H7 (cell line): ENCODE measurements around the gene UQCRHL. TPM values are rescaled to one million over a fixed set of nuclear protein-coding genes. Genes with fewer than 3 reads are reported as not detected.

ENCODE experiments used
- DNase-seq: peaks from one replicate; pipeline ENCODE4 v3.0.0; 2012
- H3K27me3 ChIP-seq: 2 replicates; pipeline ENCODE4 v1.6.0; 2011; ENCODE audit warnings: mild to moderate bottlenecking, low read length; ENCODE audit not compliant: control insufficient read depth, insufficient read depth
- H3K36me3 ChIP-seq: replicated peaks from 2 replicates; pipeline ENCODE4 v1.5.1; 2011; ENCODE audit warnings: low read length; ENCODE audit not compliant: control insufficient read depth, insufficient read depth
- H3K4me3 ChIP-seq: 2 replicates; pipeline ENCODE4 v1.5.1; 2011; ENCODE audit warnings: low read depth, mild to moderate bottlenecking, control low read depth, low read length, moderate library complexity; ENCODE audit not compliant: insufficient read depth
- total RNA-seq: library from RNA; depleted of rRNA; stranded (reverse); fragments of >200 nt; shearing (Covaris generic); gene quantifications from 2 replicates; pipeline ENCODE4 v1.2.3, GENCODE V29; 2014

Gene UQCRHL
- total RNA-seq, 1 experiment from 2014 or later: 9.3 TPM

DNA sequence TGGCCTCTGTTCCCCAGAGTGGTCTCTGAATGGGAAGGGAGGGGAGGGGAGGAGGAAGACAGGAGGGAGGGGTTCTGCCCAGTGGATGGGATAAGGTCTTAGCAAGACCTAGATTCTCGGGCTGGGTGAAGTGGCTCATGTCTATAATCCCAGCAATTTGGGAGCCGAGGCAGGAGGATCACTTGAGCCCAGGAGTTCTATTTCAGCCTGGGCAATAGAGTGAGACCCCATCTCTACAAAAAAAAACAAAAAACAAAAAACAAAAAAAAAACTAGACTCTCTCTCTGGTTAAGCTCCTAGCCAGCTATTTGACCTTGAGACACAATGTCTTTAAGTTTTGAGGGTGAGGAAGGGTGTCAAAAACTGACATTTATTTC is 11.4 kb downstream of the UQCRHL start:
- no peak overlapping the region for H3K4me3 ChIP-seq
- no peak for DNase-seq

DNA sequence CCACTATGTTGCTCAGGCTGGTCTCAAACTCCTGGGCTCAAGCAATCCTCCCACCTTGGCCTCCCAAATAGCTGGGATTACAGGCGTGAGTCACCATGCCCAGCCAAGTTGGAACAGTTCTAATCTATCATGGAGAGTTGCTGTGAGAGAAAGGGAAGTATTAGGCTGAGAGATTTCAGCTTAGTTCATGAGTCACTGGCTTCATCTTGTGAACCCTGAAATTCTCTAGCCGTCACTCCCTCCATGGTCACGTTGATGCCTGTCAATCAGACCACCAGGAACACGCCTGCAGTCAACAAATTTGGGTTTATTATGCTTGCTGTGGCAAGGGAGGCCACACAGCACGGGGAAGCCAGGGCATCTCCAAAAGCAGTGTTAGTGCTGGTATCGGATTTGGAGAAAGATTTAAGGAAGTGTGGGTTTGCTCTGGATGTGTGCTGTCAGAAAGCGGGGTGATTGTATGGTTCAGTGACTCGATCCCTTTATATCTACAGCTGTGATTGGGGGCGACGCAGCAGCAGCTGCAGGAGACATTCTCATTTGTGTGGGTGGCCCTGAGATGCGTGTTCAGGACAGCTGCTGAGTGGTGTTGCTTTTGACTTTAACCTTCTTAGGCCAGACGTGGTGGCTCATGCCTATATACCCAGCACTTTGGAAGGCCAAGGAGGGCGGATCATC is 18.7 kb downstream of the UQCRHL start:
- H3K36me3 ChIP-seq: peaks cover 7% of the 10 kb centered on the region
- peak; percentile 13 for DNase-seq

More for the DNA sequence above, 11.4 kb downstream of the UQCRHL start:
- H3K27me3 ChIP-seq: no peaks in the 10 kb centered on the region
- H3K36me3 ChIP-seq: no peaks in the 10 kb centered on the region

DNA sequence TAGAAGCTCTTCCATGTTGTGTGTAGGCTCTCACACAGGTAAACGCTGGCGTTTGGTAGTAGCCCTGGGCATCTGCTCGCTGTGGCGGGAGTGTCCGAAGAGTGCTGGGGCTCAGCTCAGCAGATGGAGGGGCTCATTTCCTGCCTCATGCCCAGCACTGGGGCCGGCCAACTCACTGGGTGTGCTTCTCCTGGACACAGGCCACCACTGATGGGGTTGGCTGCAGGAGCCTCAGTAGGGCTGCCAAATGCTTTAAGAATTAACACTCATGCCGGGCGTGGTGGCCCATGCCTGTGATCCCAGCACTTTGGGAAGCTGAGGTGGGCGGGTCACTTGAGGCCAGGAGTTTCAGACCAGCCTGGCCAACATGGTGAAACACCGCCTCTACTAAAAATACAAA is 20.9 kb downstream of the UQCRHL start:
- Histone ChIP-seq H3K27me3 (no peaks in the 10 kb centered on the region), H3K36me3 (peaks cover 9% of the 10 kb centered on the region), H3K4me3 (no peak overlapping the region)
- peak; percentile 12 for DNase-seq

More for the DNA sequence above, 18.7 kb downstream of the UQCRHL start:
- Histone ChIP-seq H3K27me3 (no peaks in the 10 kb centered on the region), H3K4me3 (no peak overlapping the region)

DNA sequence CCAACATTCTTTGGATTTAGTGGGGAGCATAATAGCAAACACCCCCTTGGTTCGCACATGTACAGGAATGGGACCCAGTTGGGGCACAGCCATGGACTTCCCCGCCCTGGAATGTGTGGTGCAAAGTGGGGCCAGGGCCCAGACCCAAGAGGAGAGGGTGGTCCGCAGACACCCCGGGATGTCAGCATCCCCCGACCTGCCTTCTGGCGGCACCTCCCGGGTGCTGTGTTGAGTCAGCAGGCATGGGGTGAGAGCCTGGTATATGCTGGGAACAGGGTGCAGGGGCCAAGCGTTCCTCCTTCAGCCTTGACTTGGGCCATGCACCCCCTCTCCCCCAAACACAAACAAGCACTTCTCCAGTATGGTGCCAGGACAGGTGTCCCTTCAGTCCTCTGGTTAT is 21.8 kb downstream of the UQCRHL start:
- peak; percentile 37 for DNase-seq
- Histone ChIP-seq H3K36me3 (peaks cover 13% of the 10 kb centered on the region), H3K27me3 (no peaks in the 10 kb centered on the region), H3K4me3 (no peak overlapping the region)

DNA sequence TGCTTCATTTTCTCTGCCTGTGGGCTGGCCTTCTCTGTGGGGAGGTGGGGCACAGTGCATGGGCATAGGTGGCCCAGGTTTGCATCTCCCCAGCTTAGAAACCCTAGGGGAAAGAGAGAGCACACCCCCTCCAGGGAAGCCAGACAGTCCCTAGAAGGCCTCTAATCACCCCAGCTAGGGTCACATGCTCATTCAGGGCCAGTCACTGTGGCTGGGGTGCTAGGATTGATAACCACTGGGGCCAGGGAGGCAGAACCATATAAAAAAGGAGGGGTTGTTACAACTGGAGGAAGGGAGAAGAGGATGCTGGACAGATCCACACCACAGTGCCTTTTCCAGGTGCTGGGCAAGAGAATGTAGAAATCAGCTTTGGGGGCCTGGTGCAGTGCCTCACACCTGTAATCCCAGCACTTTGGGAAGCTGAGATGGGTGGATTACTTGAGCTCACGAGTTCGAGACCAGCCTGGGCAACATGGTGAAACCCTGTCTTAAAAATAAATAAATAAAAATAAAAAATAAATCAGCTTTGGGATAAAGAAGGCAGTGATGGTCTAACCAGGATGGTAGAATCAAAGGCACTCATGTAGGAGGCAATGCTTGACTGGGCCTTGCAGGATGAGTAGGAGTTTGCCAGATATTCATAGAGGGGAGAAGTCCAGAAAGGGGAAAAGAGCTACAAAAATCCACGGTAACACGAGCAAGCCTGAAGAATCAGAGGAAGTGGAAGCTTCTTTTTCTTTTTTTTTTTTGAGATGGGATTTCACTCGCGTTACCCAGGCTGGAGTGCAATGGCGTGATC is 29.3 kb downstream of the UQCRHL start:
- no peaks in the 10 kb centered on the region for H3K27me3 ChIP-seq

DNA sequence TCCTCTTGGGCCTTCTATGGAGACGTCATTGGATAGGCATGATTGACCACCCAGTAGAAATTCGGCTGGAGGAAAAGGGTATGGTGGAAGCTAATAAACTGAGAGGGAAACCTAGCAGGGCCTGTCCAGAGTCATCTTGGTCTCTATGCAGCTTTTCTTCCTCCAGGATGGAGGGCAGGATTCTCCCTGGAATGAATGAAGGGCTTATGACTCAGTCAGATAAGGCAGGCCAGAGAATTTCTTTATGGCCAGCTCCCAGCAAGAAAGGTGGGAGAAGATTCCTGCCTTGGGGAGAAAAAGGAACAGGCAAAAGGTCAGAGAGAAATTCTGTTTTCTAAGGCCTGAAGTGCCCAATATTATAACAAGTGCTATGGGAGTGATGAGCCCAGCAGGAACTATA is 31.7 kb downstream of the UQCRHL start:
- Histone ChIP-seq H3K4me3 (no peak overlapping the region), H3K27me3 (no peaks in the 10 kb centered on the region), H3K36me3 (peaks cover 55% of the 10 kb centered on the region)
- DNase-seq: no peak

More for the DNA sequence above, 29.3 kb downstream of the UQCRHL start:
- H3K36me3 ChIP-seq: peaks cover 47% of the 10 kb centered on the region
- no peak for DNase-seq
- H3K4me3 ChIP-seq: no peak overlapping the region

DNA sequence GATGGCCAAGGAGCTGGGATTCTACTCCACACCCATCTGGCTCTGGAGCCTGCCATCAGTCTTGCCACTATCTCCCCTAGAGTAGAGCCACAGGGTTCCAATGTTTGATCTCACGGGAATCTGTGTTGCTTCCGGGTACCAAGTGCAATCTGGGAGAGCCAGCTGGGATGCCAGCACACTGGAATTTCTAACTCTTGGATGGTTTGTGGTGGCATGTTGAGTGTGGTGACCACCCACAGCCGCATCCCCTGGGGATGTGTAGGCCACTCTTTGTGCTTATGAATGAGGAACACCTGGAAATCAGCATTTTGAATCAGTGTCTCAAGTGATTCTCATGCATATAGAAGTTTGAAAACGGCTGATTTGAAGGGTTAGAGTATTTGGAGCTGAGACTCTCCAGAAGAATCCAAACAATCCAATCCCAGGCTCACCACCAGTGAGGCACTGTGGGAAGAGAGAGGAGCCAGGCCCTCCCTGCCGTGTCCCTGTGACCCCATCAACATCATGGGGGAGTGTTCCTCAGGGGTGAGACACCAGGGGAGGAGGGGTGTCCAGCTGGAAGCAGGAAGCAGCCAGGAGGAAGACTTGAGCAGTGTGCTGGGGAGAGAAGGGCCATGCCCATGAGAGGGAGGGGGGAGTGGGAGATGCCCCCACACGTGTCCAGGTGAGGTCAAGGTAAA is 35.5 kb downstream of the UQCRHL start:
- H3K36me3 ChIP-seq: peaks cover 53% of the 10 kb centered on the region
- H3K4me3 ChIP-seq: no peak overlapping the region
- no peak for DNase-seq
- no peaks in the 10 kb centered on the region for H3K27me3 ChIP-seq

DNA sequence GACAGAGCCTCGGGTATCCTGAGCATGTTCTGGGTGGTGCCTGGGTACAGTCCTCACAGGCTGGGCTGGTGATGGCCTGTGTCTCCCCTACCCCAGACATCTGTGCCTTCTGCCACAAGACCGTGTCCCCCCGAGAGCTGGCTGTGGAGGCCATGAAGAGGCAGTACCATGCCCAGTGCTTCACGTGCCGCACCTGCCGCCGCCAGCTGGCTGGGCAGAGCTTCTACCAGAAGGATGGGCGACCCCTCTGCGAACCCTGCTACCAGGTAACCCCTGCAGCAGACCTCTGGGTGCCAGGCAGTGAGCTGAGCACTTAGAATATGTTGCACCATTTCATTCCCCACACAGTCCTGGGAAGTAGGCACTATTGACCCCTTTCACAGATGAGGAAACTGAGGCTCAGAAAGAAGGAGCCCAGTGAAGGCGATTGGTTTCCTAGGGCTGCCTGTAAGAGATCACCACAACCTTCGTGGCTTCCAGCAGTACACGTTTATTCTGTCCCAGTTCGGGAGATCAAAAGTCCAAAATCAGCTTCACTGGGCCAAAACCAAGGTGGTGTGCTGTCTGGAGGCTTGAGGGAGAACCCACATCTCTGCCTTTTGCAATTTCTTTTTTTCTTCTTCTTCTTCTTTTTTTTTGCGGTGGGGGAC is 37.0 kb downstream of the UQCRHL start:
- DNase-seq: no peak
- Histone ChIP-seq H3K4me3 (no peak overlapping the region), H3K27me3 (no peaks in the 10 kb centered on the region), H3K36me3 (peaks cover 54% of the 10 kb centered on the region)

DNA sequence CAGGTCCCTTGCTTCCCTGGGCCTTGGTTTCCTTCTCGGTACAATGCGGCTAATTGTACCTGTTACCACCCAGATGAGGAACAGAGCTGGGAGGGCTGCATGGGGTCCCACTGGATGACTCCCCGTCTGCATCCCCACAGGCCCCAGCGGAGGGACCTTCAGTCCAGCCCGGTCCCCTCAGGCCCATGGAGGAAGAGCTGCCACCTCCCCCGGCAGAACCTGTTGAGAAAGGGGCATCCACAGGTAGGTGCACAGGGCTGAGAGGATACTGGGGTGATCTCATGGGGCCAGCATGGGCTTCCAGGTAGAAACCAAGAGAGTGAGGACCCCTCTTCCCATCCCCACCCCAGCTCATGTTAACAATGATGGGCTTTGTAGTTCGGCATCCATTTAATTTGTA is 39.1 kb downstream of the UQCRHL start:
- H3K27me3 ChIP-seq: no peaks in the 10 kb centered on the region
- no peak for DNase-seq
- peaks cover 56% of the 10 kb centered on the region for H3K36me3 ChIP-seq
- no peak overlapping the region for H3K4me3 ChIP-seq

DNA sequence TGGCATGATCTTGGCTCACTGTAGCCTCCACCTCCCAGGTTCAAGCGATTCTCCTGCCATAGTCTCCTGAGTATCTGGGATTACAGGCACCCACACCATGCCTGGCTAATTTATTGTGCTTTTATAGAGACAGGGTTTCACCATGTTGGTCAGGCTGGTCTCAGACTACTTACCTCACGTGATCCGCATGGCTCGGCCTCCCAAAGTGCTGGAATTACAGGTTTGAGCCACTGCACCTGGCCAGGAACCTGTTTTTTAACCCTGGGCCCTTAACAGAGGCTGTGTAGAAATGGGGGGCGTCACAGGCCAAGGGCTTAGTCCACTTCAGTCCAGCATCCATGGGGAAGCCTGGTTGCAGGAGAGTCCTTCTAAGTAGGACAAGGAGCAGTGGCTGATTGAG is 39.5 kb downstream of the UQCRHL start:
- H3K4me3 ChIP-seq: no peak overlapping the region
- no peaks in the 10 kb centered on the region for H3K27me3 ChIP-seq
- DNase-seq: no peak
- H3K36me3 ChIP-seq: peaks cover 56% of the 10 kb centered on the region

DNA sequence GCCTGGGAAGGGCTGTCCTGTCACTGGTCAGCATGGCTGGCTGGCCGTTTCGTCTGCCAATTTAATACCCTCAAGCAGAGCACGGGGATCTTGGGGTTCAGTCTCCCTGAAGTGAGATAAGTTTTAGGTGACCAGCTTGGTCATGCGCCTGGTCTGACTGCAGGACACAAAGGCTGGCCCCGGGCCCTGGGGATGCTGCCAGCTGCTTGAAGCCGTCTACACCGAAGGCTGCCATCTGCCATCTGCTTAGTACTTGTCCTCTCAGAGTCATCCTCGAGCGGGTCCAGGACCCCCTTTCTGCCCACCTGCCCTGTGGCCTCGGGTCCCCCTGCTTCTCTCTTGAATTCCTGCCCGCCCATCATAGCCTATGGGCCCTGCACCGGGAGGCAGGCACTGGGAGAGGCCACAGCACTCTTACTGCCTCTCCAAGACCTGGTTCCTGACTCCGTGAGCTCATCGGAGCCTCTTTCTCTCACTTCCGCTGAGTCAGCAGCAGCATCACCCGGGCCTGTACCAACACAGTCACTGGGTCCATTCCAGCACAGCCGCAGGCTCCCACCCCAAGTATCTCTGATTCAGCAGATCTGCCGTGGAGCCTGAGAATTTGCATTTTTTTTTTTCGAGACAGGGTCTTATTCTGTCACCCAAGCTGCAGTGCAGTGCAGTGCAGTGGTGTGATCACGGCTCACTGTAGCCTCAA is 41.8 kb downstream of the UQCRHL start:
- Histone ChIP-seq H3K36me3 (peaks cover 43% of the 10 kb centered on the region), H3K27me3 (no peaks in the 10 kb centered on the region), H3K4me3 (no peak overlapping the region)
- no peak for DNase-seq

DNA sequence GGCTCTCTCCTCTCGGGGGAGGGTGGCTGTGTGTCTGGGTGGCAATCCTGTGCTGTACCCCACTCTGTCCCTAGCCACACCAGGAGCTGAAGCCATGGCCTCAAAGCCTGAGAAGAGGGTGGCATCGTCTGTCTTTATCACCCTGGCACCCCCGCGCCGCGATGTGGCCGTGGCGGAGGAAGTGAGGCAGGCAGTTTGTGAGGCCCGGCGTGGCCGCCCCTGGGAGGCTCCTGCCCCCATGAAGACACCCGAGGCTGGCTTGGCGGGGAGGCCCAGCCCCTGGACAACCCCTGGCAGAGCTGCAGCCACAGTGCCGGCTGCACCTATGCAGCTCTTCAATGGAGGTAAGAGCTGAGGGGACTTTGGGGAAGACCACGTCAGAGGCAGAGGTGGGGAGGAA is 42.6 kb downstream of the UQCRHL start:
- DNase-seq: peak; percentile 41
- Histone ChIP-seq H3K4me3 (no peak overlapping the region), H3K27me3 (no peaks in the 10 kb centered on the region), H3K36me3 (peaks cover 37% of the 10 kb centered on the region)

DNA sequence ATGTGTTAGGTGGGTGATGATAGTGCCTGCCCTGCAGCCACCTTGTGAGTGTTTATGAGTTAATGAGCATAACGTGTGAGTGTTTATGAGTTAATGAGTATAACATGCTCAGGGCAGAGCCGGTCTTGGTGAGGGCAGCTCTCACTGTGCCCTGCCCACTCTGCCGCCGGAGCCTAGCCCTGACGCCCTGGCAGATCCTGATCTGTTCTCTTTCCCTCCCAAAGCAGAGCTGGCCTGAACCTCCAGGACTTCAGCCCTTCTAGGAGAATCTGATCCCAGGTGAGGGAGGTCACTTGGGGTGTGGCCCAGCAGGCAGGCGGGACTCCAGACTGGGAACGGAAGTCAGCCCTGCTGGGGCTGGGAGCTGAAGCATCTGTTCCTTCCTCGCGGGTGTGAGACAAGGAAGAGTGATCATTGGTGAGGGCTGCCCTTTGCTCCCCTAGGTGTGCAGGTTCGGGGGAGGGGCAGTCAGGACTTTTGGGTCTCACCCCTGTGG is 43.1 kb downstream of the UQCRHL start:
- H3K27me3 ChIP-seq: no peaks in the 10 kb centered on the region
- H3K36me3 ChIP-seq: peaks cover 37% of the 10 kb centered on the region
- DNase-seq: peak; percentile 52
- no peak overlapping the region for H3K4me3 ChIP-seq

DNA sequence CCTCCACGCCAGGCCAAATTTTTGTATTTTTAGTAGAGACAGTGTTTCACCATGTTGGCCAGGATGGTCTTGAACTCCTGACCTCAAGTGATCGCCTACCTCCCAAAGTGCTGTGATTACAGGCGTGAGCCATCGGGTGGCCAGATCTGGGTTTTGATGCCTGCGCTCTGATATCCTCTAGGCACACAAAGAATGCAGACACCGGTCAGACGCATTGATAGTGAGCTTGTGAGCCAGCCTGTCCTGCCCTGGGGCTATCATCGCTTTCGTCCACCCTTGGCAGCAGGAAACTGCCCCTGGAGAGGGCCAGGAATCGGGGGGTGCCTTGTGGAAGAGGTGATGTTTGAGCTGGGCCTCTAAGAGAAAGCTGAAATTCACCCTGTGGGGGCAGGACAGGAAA is 44.9 kb downstream of the UQCRHL start:
- H3K4me3 ChIP-seq: no peak overlapping the region
- H3K27me3 ChIP-seq: no peaks in the 10 kb centered on the region
- peak; percentile 64 for DNase-seq
- H3K36me3 ChIP-seq: peaks cover 27% of the 10 kb centered on the region
